Kidney glomerular epithelial cell (primary cell): Measurements from ENCODE around the gene PTK6.
"Not testable (repeated sequence)": the region's sequence is repeated elsewhere in the genome, so short reads cannot be mapped to it uniquely, and the experiment has no call there.

Source experiments
- DNase-seq: peaks from one replicate; lab custom pipeline; 2025; lab: John Stamatoyannopoulos, UW

The PTK6 gene

DNA sequence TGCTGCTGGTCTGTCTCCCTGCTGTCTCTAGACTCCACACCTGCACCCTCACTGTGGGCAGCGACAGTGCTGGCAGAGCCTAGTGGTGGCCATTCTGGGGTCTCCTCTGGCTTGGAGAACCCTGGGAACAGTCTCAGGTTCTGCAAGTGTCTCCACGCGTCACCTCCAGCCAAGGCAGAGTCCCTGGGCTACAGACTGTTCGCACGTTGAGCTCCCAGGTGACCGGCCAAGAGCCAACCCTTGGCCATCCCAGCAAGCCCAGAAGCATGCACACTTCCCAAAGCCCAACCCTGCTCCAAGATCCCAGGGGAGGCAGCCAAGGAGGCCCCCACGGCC lies 43.1 kb downstream of the PTK6 start:
- DNase-seq = no peak

GRCh38 chr20:63493563-63494020 lies 43.6 kb downstream of the PTK6 start:
- no peak for DNase-seq

- DNase-seq = no peak
Measured at GRCh38 chr20:63492982-63493381, 44.2 kb downstream of the PTK6 start.

GRCh38 chr20:63492518-63492917 lies 44.7 kb downstream of the PTK6 start:
- DNase-seq = no peak

GRCh38 chr20:63491635-63492230 lies 45.4 kb downstream of the PTK6 start:
- no peak for DNase-seq

DNA sequence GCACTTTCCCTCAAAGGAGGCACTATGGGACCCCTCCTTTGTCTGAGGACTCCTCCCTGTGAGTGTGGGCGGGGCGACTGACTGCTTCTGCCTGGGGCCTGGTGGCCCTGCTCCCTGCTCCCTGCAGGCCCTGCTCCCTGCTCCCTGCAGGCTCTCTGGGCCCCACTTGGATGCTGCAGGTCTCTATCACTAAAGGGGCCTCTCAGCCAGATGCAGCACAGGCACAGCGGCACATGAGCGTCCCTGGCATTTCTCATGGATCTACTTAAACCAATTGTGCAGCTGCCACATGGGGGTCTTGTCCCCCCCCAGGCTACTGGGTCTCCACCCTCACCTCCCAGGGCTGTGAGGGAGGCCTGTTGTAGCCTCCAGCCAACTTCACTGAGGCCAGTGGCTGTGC lies 46.1 kb downstream of the PTK6 start:
- DNase-seq = no peak

DNA sequence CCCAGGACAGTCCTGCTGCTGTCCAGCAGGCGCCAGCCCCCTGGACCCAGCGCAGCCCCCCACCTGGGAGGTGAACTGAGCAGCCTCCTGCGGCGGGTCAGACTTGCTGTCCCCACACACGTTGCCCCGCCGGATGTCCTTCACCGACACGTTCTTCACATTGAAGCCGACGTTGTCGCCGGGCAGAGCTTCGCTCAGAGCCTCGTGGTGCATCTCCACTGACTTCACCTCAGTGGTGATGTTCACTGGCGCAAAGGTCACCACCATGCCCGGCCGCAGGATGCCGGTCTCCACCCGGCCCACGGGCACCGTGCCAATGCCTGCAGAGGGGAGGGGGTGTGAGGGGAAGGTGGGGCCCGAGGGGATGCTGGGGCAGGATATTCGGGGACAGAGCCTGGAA lies 46.8 kb downstream of the PTK6 start:
- DNase-seq = no peak

- DNase-seq = no peak
Measured at GRCh38 chr20:63488315-63489251, 48.6 kb downstream of the PTK6 start.

DNA sequence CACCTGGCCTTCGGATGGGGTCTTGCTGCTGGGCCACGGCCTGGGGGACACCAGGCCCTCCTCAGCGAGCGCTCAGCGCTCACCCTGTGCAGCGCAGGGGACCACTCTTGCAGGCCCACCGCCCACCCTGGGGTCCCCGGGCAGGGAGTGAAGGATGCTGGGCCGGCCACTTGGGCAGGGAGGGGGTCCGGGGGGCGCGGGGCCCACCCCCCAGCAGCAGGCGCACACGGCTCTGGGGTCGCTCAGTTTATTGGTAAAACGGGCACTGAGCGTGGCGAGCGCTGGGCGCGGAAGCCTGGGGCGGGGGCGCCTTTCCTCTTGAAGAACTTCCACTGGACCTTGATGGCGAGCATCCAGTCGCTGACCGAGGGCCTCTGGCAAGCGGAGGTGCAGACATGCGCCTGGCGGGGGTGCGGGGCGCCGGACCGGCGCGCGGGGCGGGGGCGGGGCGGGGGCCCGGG lies 49.4 kb downstream of the PTK6 start:
- no peak for DNase-seq

GRCh38 chr20:63487116-63487764 lies 49.9 kb downstream of the PTK6 start:
- DNase-seq = no peak

GRCh38 chr20:63486300-63486855 lies 50.8 kb downstream of the PTK6 start:
- no peak for DNase-seq

DNA sequence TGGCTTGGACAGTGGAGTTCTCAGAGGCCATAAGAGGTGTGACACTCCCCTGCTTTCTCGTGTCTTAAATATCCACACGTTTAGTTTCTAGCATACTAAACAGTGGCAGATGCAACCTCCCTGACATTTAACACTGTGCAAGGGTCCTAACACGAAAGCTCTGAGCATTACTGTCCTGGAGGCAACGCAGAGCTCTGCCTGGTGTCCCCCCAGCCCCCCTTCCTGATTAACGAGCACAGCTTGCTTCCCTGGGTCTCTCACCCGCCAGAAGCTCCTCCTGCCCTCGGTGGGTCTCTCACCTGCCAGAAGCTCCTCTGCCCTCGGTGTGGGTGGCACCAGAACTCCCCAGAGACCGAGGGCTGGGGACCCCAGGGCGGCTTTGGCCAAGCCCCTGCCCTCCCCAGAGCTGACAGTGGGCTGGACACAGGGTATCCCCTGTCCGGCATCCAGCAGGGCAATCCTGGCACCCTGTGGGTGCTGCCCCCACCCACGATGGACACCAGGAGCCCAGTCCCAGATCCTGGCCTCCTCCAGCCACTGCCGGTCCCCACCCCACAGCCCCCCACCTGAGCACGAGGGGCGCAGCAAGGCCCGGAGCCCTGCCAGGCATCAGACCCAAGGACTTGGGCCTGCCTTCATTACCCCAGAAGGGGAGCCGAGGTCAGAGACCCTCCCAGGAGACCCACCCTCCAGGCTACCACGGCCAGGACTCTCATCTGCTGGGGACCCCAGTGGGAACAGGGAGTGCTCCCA lies 52.3 kb downstream of the PTK6 start:
- DNase-seq = no peak

- no peak for DNase-seq
Measured at GRCh38 chr20:63484236-63484635, 52.9 kb downstream of the PTK6 start.

DNA sequence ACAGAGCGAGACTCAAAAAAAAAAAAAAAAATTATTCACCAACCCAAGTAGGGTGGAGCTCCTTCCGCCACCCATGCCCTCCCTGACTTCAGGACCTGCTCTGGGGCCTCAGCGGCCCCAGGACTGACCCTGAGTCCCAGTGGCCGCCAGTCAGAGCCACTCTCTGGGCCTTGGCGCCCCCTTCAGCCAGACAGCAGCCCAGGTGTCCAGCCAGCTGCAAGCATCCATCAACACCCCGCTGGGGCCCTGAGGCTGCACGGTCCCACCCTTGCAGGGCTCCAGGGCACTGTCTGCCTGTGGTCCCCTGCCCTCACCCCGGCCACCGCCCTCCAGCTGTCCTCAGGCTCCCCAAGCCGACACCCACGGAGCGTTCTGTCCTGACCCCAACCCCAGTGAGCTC lies 53.3 kb downstream of the PTK6 start:
- DNase-seq = no peak

DNA sequence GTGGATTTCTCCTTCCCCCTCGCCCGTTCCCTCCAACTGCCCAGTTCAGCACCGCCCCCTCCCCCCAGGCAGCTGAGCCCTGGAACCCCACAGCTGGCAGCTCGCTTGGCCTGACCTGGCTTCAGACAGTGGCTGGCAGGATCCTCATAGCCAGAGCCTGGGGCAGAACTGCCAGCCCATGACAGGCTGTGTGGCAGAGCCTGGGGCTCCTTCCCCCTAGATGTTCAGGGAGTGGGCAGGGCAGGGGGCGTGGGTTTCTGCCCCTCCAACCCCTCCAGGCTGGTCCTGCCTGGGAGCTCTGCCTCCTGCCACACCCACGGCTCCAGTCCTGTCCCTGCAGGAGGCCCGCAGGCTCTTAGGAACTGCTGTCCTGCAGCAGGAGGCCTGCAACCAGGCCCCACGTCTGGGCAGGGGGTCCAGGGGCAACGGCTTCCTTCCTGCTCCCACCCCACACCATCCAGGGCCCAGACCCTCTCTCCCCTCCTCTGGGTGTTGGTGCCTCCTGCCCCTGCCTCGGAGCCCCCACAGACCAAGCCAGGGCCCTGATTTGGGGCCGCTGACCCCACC lies 55.1 kb downstream of the PTK6 start:
- DNase-seq = no peak

- DNase-seq = no peak
Measured at GRCh38 chr20:63481503-63481902, 55.7 kb downstream of the PTK6 start.

- not testable (repeated sequence) for DNase-seq
Measured at GRCh38 chr20:63479695-63480419, 57.3 kb downstream of the PTK6 start.

DNA sequence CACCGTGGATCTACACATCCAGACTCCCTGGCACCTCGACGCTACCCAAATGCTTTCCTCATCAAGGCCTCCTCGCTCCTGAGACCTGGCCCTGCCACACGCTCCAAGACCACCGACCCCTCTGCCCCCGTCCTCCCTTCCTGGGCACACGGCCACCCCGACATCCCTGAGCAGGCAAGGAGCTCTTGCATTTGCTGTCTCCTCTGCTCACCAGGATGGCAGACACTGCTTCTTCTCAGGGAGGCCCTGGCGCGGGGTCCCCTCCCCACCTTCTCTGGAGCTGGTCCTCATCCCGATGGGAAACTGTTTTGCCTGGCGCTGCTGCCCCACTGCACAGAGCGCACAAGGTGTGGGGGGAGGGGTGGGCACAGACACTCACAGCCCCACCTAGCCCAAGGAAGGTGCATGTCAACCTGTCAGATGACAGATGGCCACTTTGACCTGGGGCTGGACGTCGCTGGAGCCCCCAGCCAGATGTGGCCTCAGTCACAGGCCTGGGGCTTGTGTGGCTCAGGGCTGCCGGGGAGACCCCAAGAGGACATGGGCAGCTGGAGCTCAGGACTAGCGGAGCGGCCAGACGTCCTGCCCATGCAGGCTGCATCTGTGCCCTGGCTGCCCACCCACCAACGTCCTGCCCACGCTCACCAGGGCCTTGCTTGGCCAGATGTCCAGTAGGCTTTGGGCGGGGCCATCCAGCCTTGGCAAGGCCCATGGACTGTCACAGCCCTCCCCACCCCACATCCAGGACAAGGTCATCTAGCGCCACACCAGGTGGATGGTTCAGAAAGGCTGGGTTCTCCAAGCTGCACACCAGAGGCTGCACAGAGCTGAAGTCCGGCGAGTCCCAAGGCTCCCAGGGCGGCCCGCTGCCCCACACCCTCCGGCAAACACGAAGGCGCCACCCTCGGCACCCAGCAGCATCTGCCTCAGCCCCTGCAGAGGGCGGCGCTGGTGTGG lies 58.6 kb downstream of the PTK6 start:
- no peak for DNase-seq
